Parathyroid adenoma (tissue), 2 donors: ENCODE data around the gene CLPX.

Source experiments
- H2AFZ ChIP-seq: fragments of 300-600 bp; sonication (generic); one replicate; pipeline ENCODE4 v1.7.0; 2017; ENCODE audit warnings: antibody characterized with exemption, mild to moderate bottlenecking
- H3K27ac ChIP-seq: fragments of 300-600 bp; sonication (generic); one replicate; pipeline ENCODE4 v1.7.0; 2017
- H3K27me3 ChIP-seq: fragments of 300-600 bp; sonication (generic); one replicate; pipeline ENCODE4 v1.7.0; 2017; ENCODE audit warnings: low read length; ENCODE audit not compliant: control insufficient read depth, insufficient read depth
- H3K36me3 ChIP-seq: fragments of 300-600 bp; sonication (generic); one replicate; pipeline ENCODE4 v1.7.0; 2017; ENCODE audit warnings: low read length; ENCODE audit not compliant: control insufficient read depth, insufficient read depth
- H3K4me1 ChIP-seq: fragments of 300-600 bp; sonication (generic); one replicate; pipeline ENCODE4 v1.7.0; 2017; ENCODE audit warnings: control low read depth
- H3K4me2 ChIP-seq: fragments of 300-600 bp; sonication (generic); one replicate; pipeline ENCODE4 v1.7.0; 2017; ENCODE audit warnings: low read length
- H3K4me3 ChIP-seq: fragments of 300-600 bp; sonication (generic); one replicate; pipeline ENCODE4 v1.7.0; 2017; ENCODE audit warnings: low read depth, low read length
- H3K79me2 ChIP-seq: fragments of 300-600 bp; sonication (generic); one replicate; pipeline ENCODE4 v1.7.0; 2017; ENCODE audit warnings: control low read depth
- H3K9ac ChIP-seq: fragments of 300-600 bp; sonication (generic); one replicate; pipeline ENCODE4 v1.7.0; 2017; ENCODE audit warnings: mild to moderate bottlenecking
- H3K9me3 ChIP-seq: fragments of 300-600 bp; sonication (generic); one replicate; pipeline ENCODE4 v1.7.0; 2017; ENCODE audit warnings: low read length; ENCODE audit not compliant: control insufficient read depth
- CTCF ChIP-seq: fragments of 300-600 bp; sonication (generic); IDR thresholded peaks from one replicate; pipeline ENCODE4 v1.7.0; 2017; ENCODE audit warnings: antibody characterized with exemption, mild to moderate bottlenecking
- donor health status: primary hyperparathyroidism.

CLPX gene

GRCh38 chr15:65115542-65115941 lies 69.6 kb downstream of the CLPX start:
- no peak overlapping the region for H3K9ac ChIP-seq
- H3K36me3 ChIP-seq = no peaks in the 10 kb centered on the region
- no peak overlapping the region for H3K27ac ChIP-seq

GRCh38 chr15:65115086-65115485 lies 70.1 kb downstream of the CLPX start, which contains the start of gene UBAP1L:
Gene UBAP1L, minus strand, starts transcription at chr15:65115200. Its CDS starts 8,985 bp downstream, at chr15:65106215.
- no peaks in the 10 kb centered on the region for H3K4me1 ChIP-seq
- H3K9me3 ChIP-seq = no peaks in the 10 kb centered on the region
- H3K79me2 ChIP-seq = peaks cover 2% of the 10 kb centered on the region
- no peak within 1 kb of the TSS for H2AFZ ChIP-seq
- H3K4me2 ChIP-seq = no peak within 1 kb of the TSS
- no peak within 1 kb of the TSS for H3K4me3 ChIP-seq
- no peaks in the 10 kb centered on the region for H3K36me3 ChIP-seq
- no peak within 1 kb of the TSS for H3K9ac ChIP-seq
- TF ChIP-seq CTCF = no peak
- H3K27ac ChIP-seq = no peak within 1 kb of the TSS
- H3K27me3 ChIP-seq = no peaks in the 10 kb centered on the region

More at GRCh38 chr15:65115542-65115941, 69.6 kb downstream of the CLPX start:
- no peaks in the 10 kb centered on the region for H3K27me3 ChIP-seq
- TF ChIP-seq CTCF = no peak
- no peak overlapping the region for H3K4me3 ChIP-seq
- no peaks in the 10 kb centered on the region for H3K4me1 ChIP-seq
- H2AFZ ChIP-seq = no peak overlapping the region
- H3K9me3 ChIP-seq = no peaks in the 10 kb centered on the region
- H3K79me2 ChIP-seq = peaks cover 2% of the 10 kb centered on the region
- no peak overlapping the region for H3K4me2 ChIP-seq

GRCh38 chr15:65110676-65111292 lies 74.4 kb downstream of the CLPX start:
- TF ChIP-seq CTCF = no peak
- Histone ChIP-seq H3K9ac (no peak overlapping the region), H3K4me2 (no peak overlapping the region), H3K27ac (no peak overlapping the region), H3K9me3 (no peaks in the 10 kb centered on the region), H3K36me3 (no peaks in the 10 kb centered on the region), H3K27me3 (no peaks in the 10 kb centered on the region), H3K4me3 (no peak overlapping the region), H2AFZ (no peak overlapping the region), H3K79me2 (no peaks in the 10 kb centered on the region), H3K4me1 (no peaks in the 10 kb centered on the region)

- no peak overlapping the region for H3K9ac ChIP-seq
- no peak overlapping the region for H3K4me2 ChIP-seq
- no peaks in the 10 kb centered on the region for H3K27me3 ChIP-seq
- no peaks in the 10 kb centered on the region for H3K9me3 ChIP-seq
- H3K27ac ChIP-seq = no peak overlapping the region
- TF ChIP-seq CTCF = no peak
- H2AFZ ChIP-seq = no peak overlapping the region
- no peaks in the 10 kb centered on the region for H3K79me2 ChIP-seq
- no peak overlapping the region for H3K4me3 ChIP-seq
- no peaks in the 10 kb centered on the region for H3K36me3 ChIP-seq
- H3K4me1 ChIP-seq = no peaks in the 10 kb centered on the region
Measured at GRCh38 chr15:65106011-65106590, 79.0 kb downstream of the CLPX start.

- Histone ChIP-seq H3K4me3 (no peak overlapping the region), H3K27me3 (no peaks in the 10 kb centered on the region), H2AFZ (no peak overlapping the region), H3K79me2 (no peaks in the 10 kb centered on the region), H3K4me1 (no peaks in the 10 kb centered on the region), H3K9me3 (no peaks in the 10 kb centered on the region), H3K4me2 (no peak overlapping the region), H3K9ac (no peak overlapping the region), H3K27ac (no peak overlapping the region), H3K36me3 (no peaks in the 10 kb centered on the region)
- no peak for TF ChIP-seq CTCF
Measured at GRCh38 chr15:65105038-65105437, 80.1 kb downstream of the CLPX start.
